GM18858 (cell line): ENCODE data around the gene RNF25.
A peak's percentile ranks its signal among the peaks of the same experiment; 100 is the strongest.

Experiments used
- ATAC-seq: cut with Tn5 transposase; IDR thresholded peaks from one replicate; pipeline ENCODE4 v1.9.1; 2021; ENCODE audit not compliant: unreplicated experiment

Gene RNF25, protein sequence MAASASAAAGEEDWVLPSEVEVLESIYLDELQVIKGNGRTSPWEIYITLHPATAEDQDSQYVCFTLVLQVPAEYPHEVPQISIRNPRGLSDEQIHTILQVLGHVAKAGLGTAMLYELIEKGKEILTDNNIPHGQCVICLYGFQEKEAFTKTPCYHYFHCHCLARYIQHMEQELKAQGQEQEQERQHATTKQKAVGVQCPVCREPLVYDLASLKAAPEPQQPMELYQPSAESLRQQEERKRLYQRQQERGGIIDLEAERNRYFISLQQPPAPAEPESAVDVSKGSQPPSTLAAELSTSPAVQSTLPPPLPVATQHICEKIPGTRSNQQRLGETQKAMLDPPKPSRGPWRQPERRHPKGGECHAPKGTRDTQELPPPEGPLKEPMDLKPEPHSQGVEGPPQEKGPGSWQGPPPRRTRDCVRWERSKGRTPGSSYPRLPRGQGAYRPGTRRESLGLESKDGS

DNA sequence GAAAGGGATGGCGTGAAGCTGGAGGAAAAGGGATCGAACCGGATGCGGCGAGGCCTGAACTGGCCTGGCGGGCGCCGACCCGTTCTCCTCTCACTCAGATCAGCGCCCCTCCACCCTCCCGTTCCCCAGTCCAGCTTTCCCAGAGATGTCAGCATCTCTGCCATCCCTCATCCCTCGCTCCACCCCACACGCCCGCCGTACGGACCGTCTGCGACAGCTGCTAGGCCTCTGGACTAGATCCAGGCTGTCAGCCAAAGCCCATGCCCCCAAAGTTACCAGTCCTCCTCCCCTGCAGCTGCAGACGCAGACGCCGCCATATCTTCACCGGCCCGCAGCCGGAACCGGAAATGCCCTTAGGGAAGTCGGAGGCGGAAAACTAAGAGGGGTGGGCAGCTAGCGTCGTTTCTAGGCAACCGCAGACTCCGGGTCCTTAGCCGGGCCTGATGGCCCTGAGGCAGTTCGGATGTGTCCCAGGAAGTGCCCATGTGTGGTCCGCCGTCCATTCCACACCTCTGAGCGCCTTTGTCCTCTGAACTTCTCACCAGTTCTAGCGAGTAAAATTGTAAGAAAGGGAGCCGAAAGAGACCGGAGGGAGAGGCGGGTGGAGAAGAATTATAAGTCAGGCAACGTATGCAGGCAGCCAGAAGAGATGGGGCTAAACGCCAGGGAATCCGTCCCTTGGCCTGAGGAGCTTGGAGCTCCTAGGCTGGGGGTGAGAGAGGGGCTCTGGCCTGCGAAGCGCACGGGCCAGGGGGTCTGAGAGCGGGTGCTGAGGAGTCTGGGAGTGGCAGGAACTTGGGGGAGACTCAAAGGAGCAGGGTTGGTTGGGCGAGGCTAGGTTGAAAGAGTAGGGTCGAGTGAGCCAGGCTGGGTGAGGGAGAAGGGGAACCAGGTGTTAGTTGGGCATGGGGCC lies at the start of gene RNF25, which contains the start of gene STK36:
Gene RNF25 (minus strand): TSS at position 349 of the 913 bp plus-strand sequence. CDS start 32 bp downstream, at position 317.
Gene STK36 (plus strand): TSS at position 433 of the 913 bp plus-strand sequence. CDS start 744 bp downstream, outside the sequence.
- ATAC-seq = peak; percentile 93

DNA sequence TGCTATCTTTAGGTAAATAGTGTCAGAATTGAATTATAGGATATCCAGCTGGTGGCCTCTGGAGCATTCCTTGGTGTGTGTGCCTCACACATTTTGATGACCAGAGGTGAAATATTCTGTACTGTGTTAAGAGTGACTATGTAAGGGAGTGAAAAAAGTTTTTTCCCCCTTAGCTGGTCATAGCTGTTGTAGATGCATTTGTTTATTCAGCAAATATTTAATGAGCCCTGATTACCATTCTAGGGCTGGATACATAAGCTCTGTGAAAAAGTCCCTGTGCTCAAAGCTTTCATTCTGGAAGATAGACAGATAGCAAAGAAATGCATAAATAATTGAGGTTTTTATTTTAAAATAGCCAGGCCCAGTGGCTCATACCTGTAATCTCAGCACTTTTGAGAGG lies 49.7 kb upstream of the RNF25 start:
- no peak for ATAC-seq

DNA sequence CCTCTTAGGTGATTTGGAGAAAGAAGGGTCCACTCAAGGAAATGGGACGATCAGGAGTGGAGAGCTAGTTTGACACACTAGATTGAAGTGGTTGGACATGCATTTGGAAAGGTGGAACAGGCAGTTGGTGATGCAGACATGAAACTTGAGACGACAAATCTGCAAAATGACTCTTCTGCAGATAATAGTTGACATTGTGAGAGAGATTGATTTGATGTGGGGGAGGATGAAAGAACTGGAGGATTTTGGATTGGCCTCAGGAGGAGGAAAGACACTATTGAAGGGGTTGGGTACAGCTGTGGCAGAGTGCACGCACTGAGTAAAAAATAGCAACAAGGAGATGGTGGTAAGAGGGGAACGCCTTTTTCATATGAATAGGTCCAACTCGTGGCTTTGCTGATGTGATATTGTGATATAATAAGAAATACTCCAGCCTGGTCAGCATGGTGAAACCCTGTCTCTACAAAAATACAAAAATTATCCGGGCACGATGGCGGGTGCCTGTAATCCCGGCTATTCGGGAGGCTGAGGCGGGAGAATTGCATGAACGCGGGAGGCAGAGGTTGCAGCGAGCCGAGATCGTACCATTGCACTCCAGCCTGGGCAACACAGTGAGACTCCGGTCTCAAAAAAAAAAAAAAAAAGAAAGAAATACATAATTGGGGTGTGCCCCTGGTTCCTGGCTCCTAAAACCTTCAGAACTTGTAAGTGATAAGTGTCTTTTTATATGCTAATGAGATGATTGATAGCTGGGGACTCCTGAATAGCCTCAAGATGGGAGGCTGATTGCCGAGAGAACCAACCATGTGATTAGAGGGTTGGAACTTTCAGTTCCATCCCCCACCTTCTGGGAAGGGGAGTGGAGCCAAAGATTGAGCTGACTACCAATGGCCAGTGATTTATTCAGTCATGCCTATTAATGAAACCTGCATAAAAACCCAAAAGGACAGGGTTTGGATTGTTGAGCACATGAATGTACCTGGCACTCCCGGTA lies 48.5 kb upstream of the RNF25 start:
- no peak for ATAC-seq

DNA sequence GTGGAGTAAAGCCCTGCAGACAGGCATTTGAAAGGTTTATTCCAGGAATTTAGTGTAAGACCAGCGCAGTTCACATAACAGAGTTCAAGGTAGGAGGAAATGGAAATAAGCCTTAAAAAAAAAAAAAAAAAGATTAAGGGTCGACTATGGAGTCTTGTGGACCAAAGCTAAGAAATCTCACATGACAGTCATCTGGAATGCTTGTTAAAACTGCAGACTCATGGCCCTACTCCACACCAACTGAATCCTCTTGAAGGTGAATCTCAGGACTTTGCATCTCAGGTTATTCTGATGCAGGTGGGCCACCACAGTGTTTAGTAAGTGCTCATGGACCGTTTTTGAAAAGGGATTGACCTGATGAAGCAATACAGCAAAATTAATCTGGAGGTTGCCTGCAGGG lies 47.7 kb upstream of the RNF25 start:
- no peak for ATAC-seq

DNA sequence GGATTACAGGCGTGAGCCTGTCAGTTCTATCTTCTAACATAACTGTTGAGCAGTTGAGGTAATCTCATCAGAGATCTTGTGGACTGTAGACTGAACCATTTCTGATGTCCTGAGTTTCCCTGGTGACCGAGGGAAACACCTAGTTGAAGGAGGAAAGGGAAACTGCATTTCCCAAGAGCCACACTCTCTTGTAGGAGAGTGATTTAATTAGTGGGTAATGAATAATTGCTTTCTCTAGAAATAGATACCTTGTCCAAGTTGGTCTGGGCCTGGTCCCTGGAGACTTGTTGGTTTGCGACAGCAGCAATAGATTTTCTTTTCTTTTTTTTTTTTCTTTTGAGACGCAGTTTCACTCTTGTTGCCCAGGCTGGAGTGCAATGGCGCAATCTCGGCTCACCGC lies 46.3 kb upstream of the RNF25 start:
- no peak for ATAC-seq

DNA sequence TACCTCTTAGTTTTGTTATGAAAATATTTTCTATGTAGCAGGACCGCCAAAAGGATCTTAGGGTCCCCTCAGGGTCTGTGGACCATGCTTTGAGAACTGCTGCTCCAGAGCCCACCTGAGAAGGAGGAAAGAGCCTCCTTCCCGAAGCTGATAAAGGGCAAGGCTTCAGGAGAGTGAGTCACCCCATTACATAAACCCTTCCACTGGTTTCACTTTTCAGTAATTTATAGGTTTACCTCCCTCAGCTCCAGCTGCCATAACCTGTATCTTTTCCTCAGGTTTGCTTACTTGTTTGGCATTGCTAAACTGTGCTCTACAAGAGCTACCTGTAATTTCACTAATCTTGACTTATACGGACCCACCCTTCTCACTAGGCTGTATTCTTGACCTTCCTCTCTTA lies 45.5 kb upstream of the RNF25 start:
- no peak for ATAC-seq

DNA sequence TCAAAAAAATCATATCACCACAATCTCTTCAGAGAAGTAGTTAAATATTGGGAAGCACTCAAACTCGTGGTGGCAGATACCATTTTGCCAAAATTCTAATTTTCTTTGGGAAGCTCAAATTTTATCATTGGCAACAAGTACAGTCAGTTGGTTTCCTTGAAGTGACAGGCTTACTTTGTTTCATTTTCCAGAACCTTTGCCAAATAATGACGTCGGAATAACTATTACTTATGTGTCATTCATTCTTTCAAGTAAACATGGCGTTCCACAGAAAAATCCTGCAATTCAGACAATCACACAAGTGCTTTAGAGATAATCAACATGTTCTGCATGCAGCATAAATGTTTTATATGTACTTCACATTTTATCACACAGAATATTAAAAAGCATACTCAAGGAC lies 44.3 kb upstream of the RNF25 start:
- no peak for ATAC-seq

DNA sequence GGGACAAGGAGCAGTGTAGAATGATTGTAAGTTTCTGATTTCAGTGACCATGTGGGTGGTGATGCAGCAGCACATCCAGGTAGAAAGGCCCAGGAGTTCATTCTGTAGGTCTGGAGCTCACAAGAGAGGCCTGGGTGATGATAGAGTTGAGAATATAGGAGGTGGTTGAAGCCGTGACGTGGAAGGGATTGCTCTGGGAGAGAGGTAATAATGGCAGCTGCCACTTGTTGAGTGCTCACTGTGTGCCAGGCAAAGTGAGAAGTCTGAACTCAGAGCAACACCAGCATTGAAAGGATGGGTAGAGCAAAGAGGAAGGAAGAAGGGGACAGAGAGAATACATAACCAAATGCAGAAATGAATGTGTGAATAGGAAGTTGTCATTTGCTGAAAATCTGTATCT lies 42.1 kb upstream of the RNF25 start:
- ATAC-seq = no peak

DNA sequence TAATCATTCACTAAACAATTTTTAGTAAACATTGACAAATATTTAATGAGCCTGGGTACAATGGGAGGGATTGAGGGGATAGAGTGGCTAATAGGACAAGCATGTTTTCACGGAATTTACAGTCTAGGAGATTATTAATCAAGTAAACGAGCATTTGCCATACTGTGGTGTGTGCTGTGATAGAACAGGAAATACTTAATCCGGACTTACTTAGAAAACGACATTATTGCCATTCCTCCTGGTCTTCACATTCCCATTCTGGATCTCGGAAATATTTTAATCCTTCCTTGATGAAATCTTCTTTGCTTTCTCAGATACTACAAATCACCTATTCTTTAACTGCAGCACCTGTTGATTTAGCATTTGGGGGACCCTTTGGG lies 39.7 kb upstream of the RNF25 start:
- no peak for ATAC-seq

DNA sequence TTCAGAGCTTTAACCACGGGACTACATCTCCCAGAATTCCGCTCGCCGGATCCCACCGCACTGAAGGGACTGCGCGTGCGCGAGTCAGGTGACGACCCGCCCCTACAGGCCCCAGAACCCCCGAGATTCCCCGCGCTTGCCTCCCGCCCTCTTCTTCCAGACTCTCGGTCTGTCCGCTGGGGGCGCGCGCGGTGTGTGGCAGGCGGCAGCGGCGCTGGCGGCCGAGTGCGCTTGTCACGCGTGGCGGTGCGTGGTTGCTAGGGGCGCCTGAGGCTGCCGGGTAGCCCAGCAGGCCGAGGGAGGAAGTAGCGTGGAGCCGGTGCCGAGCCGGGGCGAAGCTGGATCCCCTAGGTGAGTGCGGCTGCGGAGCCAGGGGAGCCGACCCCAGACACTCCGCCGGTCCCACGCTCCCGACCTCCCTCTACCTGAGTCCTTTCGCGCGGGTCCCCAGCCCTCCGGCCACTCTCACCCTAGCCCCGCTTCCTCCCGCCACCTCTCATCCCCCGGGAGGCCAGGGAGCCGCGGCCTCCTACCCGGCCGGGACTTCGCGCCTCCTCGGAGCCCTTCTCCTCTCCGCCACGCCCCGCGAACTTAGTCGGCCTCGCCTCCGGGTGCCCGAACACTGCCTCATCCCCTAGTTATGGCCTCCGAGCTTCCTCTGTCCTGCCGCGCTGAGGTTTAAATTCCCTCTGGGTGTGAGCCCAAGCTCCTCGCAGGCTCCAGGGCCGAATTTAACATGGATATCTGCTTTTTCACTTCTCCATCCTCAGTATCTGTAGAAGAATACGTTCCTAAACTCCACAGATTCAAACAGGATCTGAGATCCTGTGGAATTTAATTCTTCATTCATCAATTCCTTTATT lies 39.1 kb upstream of the RNF25 start, which contains the start of gene TTLL4:
Gene TTLL4 (plus strand): TSS at position 149 of the 863 bp plus-strand sequence. CDS start 26,842 bp downstream, outside the sequence.
- ATAC-seq = peak; percentile 62

DNA sequence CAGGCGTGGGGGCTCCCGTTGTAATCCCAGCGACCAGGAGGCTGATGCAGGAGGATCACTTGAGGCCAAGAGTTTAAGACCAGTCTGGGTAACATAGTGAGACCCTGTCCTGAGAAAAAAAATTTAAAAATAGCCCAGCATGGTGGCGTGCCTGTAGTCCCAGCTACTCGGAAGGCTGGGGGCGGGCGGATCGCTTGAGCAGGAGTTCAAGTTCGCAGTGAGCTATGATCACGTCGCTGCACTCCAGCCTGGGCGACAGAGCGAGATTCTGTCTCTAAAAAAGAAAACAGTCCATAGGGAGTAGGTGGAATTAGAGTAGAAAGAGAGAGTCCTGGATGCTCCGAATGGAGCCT lies 38.5 kb upstream of the RNF25 start:
- no peak for ATAC-seq

DNA sequence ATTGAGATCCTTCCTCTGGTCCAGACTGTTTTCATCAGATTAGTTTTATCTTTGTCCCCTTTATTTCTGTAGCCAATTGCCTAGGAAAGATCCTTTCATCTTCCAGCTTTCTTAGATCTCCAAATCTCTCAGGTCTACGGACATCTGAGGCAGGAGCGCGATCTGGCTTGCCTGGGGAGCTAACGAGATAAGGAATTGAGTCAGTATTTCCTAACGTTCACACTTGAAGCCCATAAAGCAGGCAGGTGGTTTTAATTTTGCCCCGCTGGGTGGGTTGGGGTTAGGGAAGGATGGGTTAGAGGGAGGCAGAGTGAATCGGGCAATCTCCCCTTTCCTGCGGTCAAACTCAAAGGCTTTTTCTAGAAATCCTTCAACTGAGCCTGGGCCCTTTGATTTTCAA lies 38.1 kb upstream of the RNF25 start:
- no peak for ATAC-seq

DNA sequence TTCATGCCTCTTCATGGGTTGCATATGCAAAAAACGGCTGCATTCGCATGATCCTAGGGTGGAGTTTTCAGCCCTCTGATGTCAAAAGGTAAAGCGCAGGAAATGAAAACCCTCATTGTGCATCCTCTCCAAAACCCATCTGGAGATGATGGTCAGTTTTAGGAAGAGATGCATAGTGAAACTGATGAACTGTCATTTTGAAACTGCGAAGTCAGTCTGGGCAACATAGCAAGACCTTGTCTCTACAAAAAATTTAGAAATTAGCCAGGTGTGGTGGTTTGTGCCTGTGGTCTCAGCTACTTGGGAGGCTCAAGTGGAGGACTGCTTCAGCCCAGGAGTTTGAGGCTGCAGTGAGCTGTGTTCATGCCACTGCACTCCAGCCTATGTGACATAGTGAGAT lies 36.3 kb upstream of the RNF25 start:
- ATAC-seq = peak; percentile 47

DNA sequence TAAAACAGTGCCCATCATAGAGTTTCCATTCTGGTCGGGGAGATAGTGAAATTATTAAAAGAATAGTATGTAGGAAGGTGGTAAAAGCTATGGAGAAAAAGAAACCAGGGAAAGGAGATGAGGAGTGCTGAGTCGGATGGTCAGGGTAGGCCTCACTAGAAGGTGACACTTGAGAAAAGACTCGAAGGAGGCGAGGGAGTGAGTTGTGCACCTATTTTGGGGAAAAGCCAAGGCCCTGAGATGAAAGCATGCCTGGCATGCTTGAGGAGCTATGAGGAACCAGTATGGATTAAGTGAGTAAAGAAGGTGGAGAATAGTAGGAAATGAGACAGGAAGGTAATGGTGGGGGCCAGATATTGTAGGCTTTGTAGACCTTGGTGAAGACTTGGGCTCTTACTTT lies 31.5 kb upstream of the RNF25 start:
- ATAC-seq = no peak

DNA sequence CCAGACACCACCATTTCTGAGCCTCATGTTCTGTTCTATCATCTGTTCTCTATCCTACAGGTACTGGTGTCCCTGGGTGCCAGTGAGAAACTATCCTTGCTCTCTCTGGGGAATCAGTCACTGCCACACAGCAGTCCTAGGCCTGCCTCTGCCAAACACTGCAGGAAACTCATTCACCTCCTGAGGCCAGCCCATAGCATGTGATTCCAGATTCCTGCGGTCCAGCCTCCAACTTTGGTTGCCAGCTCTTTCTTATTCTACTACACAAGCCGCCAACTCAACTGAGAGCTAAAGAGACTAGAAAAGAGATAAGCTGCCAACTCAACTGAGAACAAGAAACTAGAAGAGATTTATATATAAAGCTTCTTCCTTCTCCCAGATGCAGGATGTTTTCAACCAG lies 30.0 kb upstream of the RNF25 start:
- no peak for ATAC-seq

DNA sequence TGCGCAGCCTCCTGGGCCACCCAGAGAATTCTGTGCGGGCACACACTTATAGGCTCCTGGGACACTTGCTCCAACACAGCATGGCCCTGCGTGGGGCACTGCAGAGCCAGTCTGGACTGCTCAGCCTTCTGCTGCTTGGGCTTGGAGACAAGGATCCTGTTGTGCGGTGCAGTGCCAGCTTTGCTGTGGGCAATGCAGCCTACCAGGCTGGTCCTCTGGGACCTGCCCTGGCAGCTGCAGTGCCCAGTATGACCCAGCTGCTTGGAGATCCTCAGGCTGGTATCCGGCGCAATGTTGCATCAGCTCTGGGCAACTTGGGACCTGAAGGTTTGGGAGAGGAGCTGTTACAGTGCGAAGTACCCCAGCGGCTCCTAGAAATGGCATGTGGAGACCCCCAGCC lies 27.1 kb upstream of the RNF25 start:
- no peak for ATAC-seq

DNA sequence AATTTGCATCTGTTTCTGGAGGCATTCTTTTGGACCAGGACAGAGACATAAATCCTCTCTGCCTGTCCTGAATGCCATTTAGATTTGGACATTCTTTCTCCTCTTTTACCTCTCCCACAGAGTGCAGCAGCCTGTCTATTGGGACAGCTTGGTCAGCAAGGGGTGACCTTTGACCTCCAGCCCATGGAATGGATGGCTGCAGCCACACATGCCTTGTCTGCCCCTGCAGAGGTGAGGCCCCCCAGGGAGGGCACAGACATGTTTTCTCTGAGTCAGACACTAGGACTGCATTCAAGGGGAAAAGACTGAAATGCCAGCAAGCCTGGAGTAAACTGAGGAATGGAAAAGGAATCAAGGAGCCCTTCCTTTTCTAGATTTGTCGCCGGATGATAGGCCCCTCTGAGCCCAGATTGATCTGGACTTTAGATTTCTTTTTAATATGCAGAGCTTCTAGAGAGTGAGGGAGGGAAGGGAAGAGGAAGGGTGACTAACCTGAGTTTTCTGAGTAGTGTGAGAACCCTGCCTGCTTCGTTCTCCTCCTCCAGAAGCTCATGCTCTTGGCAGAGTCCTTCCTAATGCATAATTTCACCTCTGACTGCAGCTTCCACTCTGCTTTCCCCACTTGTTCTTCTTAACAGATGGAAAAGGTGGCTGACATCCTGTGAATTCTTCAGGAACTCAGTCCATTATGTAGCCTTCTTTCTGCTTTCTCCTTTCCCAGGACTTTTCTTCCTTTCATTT lies 22.8 kb upstream of the RNF25 start:
- ATAC-seq = no peak

DNA sequence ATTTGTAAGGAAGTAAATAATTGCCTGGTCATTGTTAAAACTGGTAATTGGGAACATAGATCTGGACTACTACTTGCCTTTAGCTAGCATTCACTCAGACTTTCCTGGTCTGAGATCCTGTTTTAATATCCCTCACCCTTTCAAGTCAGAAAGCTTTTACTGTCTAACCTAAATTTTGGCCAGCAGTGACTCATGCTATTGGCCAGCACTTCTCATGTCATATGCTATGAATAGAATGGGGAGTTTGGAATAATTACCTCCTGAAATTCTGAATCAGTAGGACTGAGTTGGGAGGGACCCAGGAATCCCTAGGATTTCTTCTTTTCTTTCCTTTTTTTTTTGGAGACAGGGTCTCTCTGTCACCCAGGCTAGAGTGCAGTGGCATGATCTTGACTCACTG lies 19.4 kb upstream of the RNF25 start:
- ATAC-seq = no peak
